ENCODE results near the gene CRIM1.
"Not testable (repeated sequence)": the region's sequence is repeated elsewhere in the genome, so short reads cannot be mapped to it uniquely, and the experiment has no call there.

The CRIM1 gene

DNA sequence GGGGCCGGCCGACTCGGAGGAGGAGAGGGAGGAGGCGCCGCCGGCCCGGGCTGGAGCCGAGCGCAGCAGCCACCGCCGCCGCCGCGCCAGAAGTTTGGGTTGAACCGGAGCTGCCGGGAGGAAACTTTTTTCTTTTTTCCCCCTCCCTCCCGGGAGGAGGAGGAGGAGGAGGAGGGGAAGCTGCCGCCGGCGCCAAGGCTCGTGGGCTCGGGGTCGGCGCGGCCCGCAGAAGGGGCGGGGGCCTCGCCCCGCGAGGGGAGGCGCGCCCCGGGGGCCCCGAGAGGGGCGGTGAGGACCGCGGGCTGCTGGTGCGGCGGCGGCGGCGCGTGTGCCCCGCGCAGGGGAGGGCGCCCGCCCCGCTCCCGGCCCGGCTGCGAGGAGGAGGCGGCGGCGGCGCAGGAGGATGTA lies 316 bp downstream of the CRIM1 start:
- Histone ChIP-seq H3K4me3 (ENCODE audit: low read length) (peak overlapping the region; percentile 27), H3K4me1 (ENCODE audit: control insufficient read depth, insufficient read depth, low read length) (peaks cover 21% of the 10 kb centered on the region), H3K27me3 (ENCODE audit: control insufficient read depth, insufficient read depth, low read length) (no peaks in the 10 kb centered on the region), H3K9ac (ENCODE audit: low read length) (peak overlapping the region; percentile 45), H3K36me3 (ENCODE audit: control insufficient read depth, insufficient read depth, low read length) (no peaks in the 10 kb centered on the region), H3K9me3 (ENCODE audit: control insufficient read depth, low read length) (no peaks in the 10 kb centered on the region)

- H3K9me3 ChIP-seq (ENCODE audit: control insufficient read depth, low read length), result no peaks in the 10 kb centered on the region
- peak overlapping the region; percentile 66 for H3K9ac ChIP-seq (ENCODE audit: low read length)
- no peaks in the 10 kb centered on the region for H3K27me3 ChIP-seq (ENCODE audit: control insufficient read depth, insufficient read depth, low read length)
- no peaks in the 10 kb centered on the region for H3K36me3 ChIP-seq (ENCODE audit: control insufficient read depth, insufficient read depth, low read length)
- peak overlapping the region; percentile 27 for H3K4me3 ChIP-seq (ENCODE audit: low read length)
- peaks cover 26% of the 10 kb centered on the region for H3K4me1 ChIP-seq (ENCODE audit: control insufficient read depth, insufficient read depth, low read length)
Measured at GRCh38 chr2:36356298-36356989, 866 bp downstream of the CRIM1 start.

GRCh38 chr2:36356990-36357846 lies 1.6 kb downstream of the CRIM1 start:
- H3K4me3 ChIP-seq (ENCODE audit: low read length), result peak overlapping the region; percentile 27
- H3K27me3 ChIP-seq (ENCODE audit: control insufficient read depth, insufficient read depth, low read length), result no peaks in the 10 kb centered on the region
- peaks cover 33% of the 10 kb centered on the region for H3K4me1 ChIP-seq (ENCODE audit: control insufficient read depth, insufficient read depth, low read length)
- H3K9ac ChIP-seq (ENCODE audit: low read length), result peak overlapping the region; percentile 66
- no peaks in the 10 kb centered on the region for H3K9me3 ChIP-seq (ENCODE audit: control insufficient read depth, low read length)
- H3K36me3 ChIP-seq (ENCODE audit: control insufficient read depth, insufficient read depth, low read length), result no peaks in the 10 kb centered on the region

GRCh38 chr2:36357847-36358659 lies 2.5 kb downstream of the CRIM1 start:
- Histone ChIP-seq H3K36me3 (ENCODE audit: control insufficient read depth, insufficient read depth, low read length) (no peaks in the 10 kb centered on the region), H3K9ac (ENCODE audit: low read length) (peak overlapping the region; percentile 66), H3K4me3 (ENCODE audit: low read length) (peak overlapping the region; percentile 27), H3K27me3 (ENCODE audit: control insufficient read depth, insufficient read depth, low read length) (no peaks in the 10 kb centered on the region), H3K9me3 (ENCODE audit: control insufficient read depth, low read length) (no peaks in the 10 kb centered on the region), H3K4me1 (ENCODE audit: control insufficient read depth, insufficient read depth, low read length) (peaks cover 37% of the 10 kb centered on the region)

- Histone ChIP-seq H3K9ac (ENCODE audit: low read length) (no peak overlapping the region), H3K4me3 (ENCODE audit: low read length) (no peak overlapping the region), H3K27me3 (ENCODE audit: control insufficient read depth, insufficient read depth, low read length) (no peaks in the 10 kb centered on the region), H3K4me1 (ENCODE audit: control insufficient read depth, insufficient read depth, low read length) (peaks cover 33% of the 10 kb centered on the region), H3K36me3 (ENCODE audit: control insufficient read depth, insufficient read depth, low read length) (no peaks in the 10 kb centered on the region), H3K9me3 (ENCODE audit: control insufficient read depth, low read length) (no peaks in the 10 kb centered on the region)
Measured at GRCh38 chr2:36359067-36359466, 3.5 kb downstream of the CRIM1 start.

GRCh38 chr2:36360063-36360462 lies 4.5 kb downstream of the CRIM1 start:
- H3K9ac ChIP-seq (ENCODE audit: low read length), result no peak overlapping the region
- no peaks in the 10 kb centered on the region for H3K27me3 ChIP-seq (ENCODE audit: control insufficient read depth, insufficient read depth, low read length)
- no peaks in the 10 kb centered on the region for H3K36me3 ChIP-seq (ENCODE audit: control insufficient read depth, insufficient read depth, low read length)
- no peaks in the 10 kb centered on the region for H3K9me3 ChIP-seq (ENCODE audit: control insufficient read depth, low read length)
- peaks cover 33% of the 10 kb centered on the region for H3K4me1 ChIP-seq (ENCODE audit: control insufficient read depth, insufficient read depth, low read length)
- H3K4me3 ChIP-seq (ENCODE audit: low read length), result no peak overlapping the region

DNA sequence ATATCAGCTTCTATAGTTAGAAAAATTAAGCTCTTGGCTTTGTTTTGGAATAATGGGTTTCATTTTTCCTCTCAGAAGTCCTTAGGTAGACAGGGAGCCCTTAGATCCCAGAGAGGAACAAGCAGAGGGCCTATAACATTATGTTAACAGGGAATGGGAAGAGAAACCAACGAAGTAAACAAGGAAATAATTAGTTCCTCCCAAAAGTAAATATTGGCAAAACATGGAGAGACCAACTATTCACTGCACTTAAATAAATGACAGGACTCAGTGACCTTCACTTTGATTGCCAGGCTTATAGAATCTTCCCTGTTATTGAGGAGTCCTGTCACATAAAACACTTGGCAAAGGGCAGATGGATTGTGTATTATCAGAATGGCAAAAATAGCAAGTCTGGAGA lies 5.3 kb downstream of the CRIM1 start:
- Histone ChIP-seq H3K27me3 (ENCODE audit: control insufficient read depth, insufficient read depth, low read length) (no peaks in the 10 kb centered on the region), H3K9ac (ENCODE audit: low read length) (no peak overlapping the region), H3K4me1 (ENCODE audit: control insufficient read depth, insufficient read depth, low read length) (peaks cover 33% of the 10 kb centered on the region), H3K36me3 (ENCODE audit: control insufficient read depth, insufficient read depth, low read length) (no peaks in the 10 kb centered on the region), H3K4me3 (ENCODE audit: low read length) (no peak overlapping the region), H3K9me3 (ENCODE audit: control insufficient read depth, low read length) (no peaks in the 10 kb centered on the region)

DNA sequence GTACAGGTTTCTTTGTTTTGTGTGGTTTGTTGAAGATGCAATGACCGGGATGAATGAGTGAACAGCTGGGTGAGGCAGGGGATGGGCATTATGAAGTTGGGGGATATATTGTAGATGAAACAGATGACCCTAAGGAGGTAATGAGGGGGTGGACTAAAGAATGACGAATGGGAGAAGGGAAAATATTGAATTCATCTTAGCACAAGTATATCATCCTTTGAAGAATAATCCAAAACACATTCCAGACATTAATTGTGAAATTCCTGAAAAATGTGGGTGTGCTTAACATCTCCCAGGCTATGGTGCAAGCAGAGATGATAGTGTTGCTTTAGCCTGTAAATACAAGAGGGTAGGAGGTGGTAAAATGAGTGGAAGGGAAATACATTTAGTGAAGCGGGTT lies 5.8 kb downstream of the CRIM1 start:
- Histone ChIP-seq H3K4me1 (ENCODE audit: control insufficient read depth, insufficient read depth, low read length) (peaks cover 33% of the 10 kb centered on the region), H3K27me3 (ENCODE audit: control insufficient read depth, insufficient read depth, low read length) (no peaks in the 10 kb centered on the region), H3K9ac (ENCODE audit: low read length) (no peak overlapping the region)

DNA sequence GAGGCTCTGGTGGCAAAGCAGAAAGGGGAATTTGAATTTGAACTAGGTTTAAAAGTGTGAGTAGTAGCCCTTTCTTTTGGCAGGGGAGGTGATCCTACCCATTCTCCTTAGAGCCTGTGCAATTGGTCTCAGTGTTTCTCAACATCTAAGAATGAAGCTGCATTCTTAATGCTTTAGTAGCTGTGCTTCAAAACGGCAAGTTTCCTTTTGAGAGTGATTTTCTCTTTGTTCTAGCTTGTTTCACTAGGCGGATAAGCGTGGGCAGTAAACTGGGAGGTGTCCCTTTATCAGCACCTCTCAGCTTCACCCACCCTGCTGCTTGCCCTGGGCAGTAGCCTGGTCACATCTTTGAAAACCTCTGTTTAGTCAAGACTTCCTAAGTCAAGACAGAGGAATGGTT lies 6.7 kb downstream of the CRIM1 start:
- Histone ChIP-seq H3K4me3 (ENCODE audit: low read length) (no peak overlapping the region), H3K4me1 (ENCODE audit: control insufficient read depth, insufficient read depth, low read length) (peaks cover 34% of the 10 kb centered on the region), H3K36me3 (ENCODE audit: control insufficient read depth, insufficient read depth, low read length) (no peaks in the 10 kb centered on the region), H3K9ac (ENCODE audit: low read length) (no peak overlapping the region), H3K27me3 (ENCODE audit: control insufficient read depth, insufficient read depth, low read length) (no peaks in the 10 kb centered on the region), H3K9me3 (ENCODE audit: control insufficient read depth, low read length) (no peaks in the 10 kb centered on the region)

More for the DNA sequence above, 5.8 kb downstream of the CRIM1 start:
- no peaks in the 10 kb centered on the region for H3K9me3 ChIP-seq (ENCODE audit: control insufficient read depth, low read length)
- no peaks in the 10 kb centered on the region for H3K36me3 ChIP-seq (ENCODE audit: control insufficient read depth, insufficient read depth, low read length)
- no peak overlapping the region for H3K4me3 ChIP-seq (ENCODE audit: low read length)

DNA sequence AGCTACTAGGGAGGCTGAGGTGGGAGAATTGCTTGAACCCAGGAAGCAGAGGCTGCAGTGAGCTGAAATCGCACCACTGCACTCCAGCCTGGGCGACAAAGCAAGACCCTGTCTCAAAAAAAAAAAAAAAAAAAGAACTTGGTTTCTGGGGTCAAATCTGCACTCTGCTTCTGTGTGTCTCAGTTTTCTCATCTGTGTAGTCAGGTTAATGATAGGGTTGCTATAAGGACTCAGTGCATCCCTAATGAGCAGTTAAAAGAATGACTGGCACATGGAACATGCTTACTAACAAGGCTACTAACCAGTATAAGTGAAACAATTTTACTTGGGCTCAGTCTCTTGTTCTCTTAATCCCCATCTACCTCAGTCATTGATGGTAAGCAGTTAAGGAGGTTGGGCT lies 7.5 kb downstream of the CRIM1 start:
- H3K9me3 ChIP-seq (ENCODE audit: control insufficient read depth, low read length); H3K36me3 ChIP-seq (ENCODE audit: control insufficient read depth, insufficient read depth, low read length); H3K4me3 ChIP-seq (ENCODE audit: low read length); H3K9ac ChIP-seq (ENCODE audit: low read length); H3K27me3 ChIP-seq (ENCODE audit: control insufficient read depth, insufficient read depth, low read length): not testable (repeated sequence)
- H3K4me1 ChIP-seq (ENCODE audit: control insufficient read depth, insufficient read depth, low read length), result peaks cover 42% of the 10 kb centered on the region

DNA sequence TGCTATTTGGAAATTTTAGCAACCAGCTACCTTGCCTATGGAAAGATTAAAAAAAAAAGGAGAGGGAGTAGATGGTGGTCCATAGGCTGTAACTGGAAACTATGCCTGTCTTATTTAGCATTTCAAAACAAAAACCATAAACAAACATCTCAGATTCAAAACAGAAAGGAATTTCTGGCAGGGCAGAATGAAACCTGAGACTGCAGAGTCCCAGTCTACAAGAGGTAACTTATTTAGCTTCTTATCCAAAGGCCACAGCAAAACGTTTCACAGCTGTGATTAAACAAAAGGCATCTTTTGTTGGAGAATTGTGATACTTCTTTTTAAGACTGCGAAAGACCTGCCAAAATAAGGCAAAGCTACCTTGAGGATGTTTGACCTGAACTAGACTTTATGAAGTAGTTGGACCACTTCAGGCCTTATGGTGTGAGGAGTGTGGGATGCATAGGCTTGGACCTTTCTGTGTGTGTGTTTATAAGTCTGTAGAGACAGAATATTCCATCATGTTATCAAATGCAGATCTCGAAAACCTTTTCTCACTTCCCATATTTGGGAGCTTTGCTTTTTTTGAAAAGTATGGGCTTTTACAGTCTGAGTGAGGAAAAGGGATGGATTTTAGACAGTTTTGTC lies 11.0 kb downstream of the CRIM1 start:
- H3K4me3 ChIP-seq (ENCODE audit: low read length), result no peak overlapping the region
- H3K27me3 ChIP-seq (ENCODE audit: control insufficient read depth, insufficient read depth, low read length), result no peaks in the 10 kb centered on the region
- no peaks in the 10 kb centered on the region for H3K9me3 ChIP-seq (ENCODE audit: control insufficient read depth, low read length)
- peaks cover 37% of the 10 kb centered on the region for H3K4me1 ChIP-seq (ENCODE audit: control insufficient read depth, insufficient read depth, low read length)
- H3K36me3 ChIP-seq (ENCODE audit: control insufficient read depth, insufficient read depth, low read length), result no peaks in the 10 kb centered on the region
- H3K9ac ChIP-seq (ENCODE audit: low read length), result no peak overlapping the region
